ENCODE data around the gene PLXND1.

GRCh38 chr3:129596194-129597086 is 10.0 kb downstream of the PLXND1 start:
- TF ChIP-seq, protein P1, sequence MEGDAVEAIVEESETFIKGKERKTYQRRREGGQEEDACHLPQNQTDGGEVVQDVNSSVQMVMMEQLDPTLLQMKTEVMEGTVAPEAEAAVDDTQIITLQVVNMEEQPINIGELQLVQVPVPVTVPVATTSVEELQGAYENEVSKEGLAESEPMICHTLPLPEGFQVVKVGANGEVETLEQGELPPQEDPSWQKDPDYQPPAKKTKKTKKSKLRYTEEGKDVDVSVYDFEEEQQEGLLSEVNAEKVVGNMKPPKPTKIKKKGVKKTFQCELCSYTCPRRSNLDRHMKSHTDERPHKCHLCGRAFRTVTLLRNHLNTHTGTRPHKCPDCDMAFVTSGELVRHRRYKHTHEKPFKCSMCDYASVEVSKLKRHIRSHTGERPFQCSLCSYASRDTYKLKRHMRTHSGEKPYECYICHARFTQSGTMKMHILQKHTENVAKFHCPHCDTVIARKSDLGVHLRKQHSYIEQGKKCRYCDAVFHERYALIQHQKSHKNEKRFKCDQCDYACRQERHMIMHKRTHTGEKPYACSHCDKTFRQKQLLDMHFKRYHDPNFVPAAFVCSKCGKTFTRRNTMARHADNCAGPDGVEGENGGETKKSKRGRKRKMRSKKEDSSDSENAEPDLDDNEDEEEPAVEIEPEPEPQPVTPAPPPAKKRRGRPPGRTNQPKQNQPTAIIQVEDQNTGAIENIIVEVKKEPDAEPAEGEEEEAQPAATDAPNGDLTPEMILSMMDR (IDR thresholded peaks at IDR 0.05; ENCODE audit: borderline replicate concordance, extremely low read depth, low read length, poor library complexity, severe bottlenecking), result no peak
- no peak for TF ChIP-seq EZH2 (IDR thresholded peaks at IDR 0.05; ENCODE audit: borderline replicate concordance, low read depth, low read length, severe bottlenecking)
